ENCODE data around the gene TTBK1. TPM values are rescaled to one million over a fixed set of nuclear protein-coding genes. Genes with fewer than 3 reads are reported as not detected.
"Not testable (repeated sequence)": the region's sequence is repeated elsewhere in the genome, so short reads cannot be mapped to it uniquely, and the experiment has no call there.

TTBK1 gene
- total RNA-seq, 1 experiment from 2014 or later, result under 0.01 TPM

GRCh38 chr6:43302126-43302525 lies 58.8 kb downstream of the TTBK1 start:
- no peak for DNase-seq (ENCODE audit: low read depth)

- not testable (repeated sequence) for DNase-seq (ENCODE audit: low read depth)
Measured at GRCh38 chr6:43303006-43303405, 59.7 kb downstream of the TTBK1 start.

GRCh38 chr6:43303751-43304331 lies 60.6 kb downstream of the TTBK1 start:
- DNase-seq (ENCODE audit: low read depth), result no peak

GRCh38 chr6:43304361-43304760 lies 61.1 kb downstream of the TTBK1 start:
- no peak for DNase-seq (ENCODE audit: low read depth)

- DNase-seq (ENCODE audit: low read depth), result no peak
Measured at GRCh38 chr6:43304882-43305281, 61.6 kb downstream of the TTBK1 start.

- no peak for DNase-seq (ENCODE audit: low read depth)
Measured at GRCh38 chr6:43306086-43306485, 62.8 kb downstream of the TTBK1 start.

GRCh38 chr6:43307451-43308100 lies 64.3 kb downstream of the TTBK1 start:
- no peak for DNase-seq (ENCODE audit: low read depth)

- DNase-seq (ENCODE audit: low read depth), result peak; percentile 45
Measured at GRCh38 chr6:43308101-43308989, 65.1 kb downstream of the TTBK1 start, which contains the start of gene CRIP3. Gene CRIP3 (minus strand): TSS chr6:43308826. CDS start chr6:43308792, 34 bp downstream.

GRCh38 chr6:43308990-43309477 lies 65.8 kb downstream of the TTBK1 start:
- DNase-seq (ENCODE audit: low read depth), result no peak

GRCh38 chr6:43310134-43310533 lies 66.9 kb downstream of the TTBK1 start:
- no peak for DNase-seq (ENCODE audit: low read depth)

GRCh38 chr6:43310624-43311023 lies 67.3 kb downstream of the TTBK1 start:
- DNase-seq (ENCODE audit: low read depth), result no peak

GRCh38 chr6:43311666-43312065 lies 68.4 kb downstream of the TTBK1 start:
- no peak for DNase-seq (ENCODE audit: low read depth)

- DNase-seq (ENCODE audit: low read depth), result no peak
Measured at GRCh38 chr6:43313813-43314212, 70.5 kb downstream of the TTBK1 start.

GRCh38 chr6:43318011-43318410 lies 74.7 kb downstream of the TTBK1 start:
- no peak for DNase-seq (ENCODE audit: low read depth)

- DNase-seq (ENCODE audit: low read depth), result no peak
Measured at GRCh38 chr6:43325876-43326275, 82.6 kb downstream of the TTBK1 start.

GRCh38 chr6:43328528-43328927 lies 85.2 kb downstream of the TTBK1 start:
- no peak for DNase-seq (ENCODE audit: low read depth)

GRCh38 chr6:43331470-43331869 lies 88.2 kb downstream of the TTBK1 start:
- DNase-seq (ENCODE audit: low read depth), result no peak

- DNase-seq (ENCODE audit: low read depth), result no peak
Measured at GRCh38 chr6:43331891-43332290, 88.6 kb downstream of the TTBK1 start.

- DNase-seq (ENCODE audit: low read depth), result peak; percentile 85
Measured at GRCh38 chr6:43334466-43335095, 91.3 kb downstream of the TTBK1 start.

GRCh38 chr6:43335469-43335868 lies 92.2 kb downstream of the TTBK1 start:
- DNase-seq (ENCODE audit: low read depth), result no peak

- DNase-seq (ENCODE audit: low read depth), result no peak
Measured at GRCh38 chr6:43336382-43336781, 93.1 kb downstream of the TTBK1 start.

Data from LHCN-M2 (cell line).